Tibial nerve (tissue), 4 donors: Measurements from ENCODE around the gene SUGCT. TPM values are rescaled to one million over a fixed set of nuclear protein-coding genes. Genes with fewer than 3 reads are reported as not detected.
"Not testable (repeated sequence)": the region's sequence is repeated elsewhere in the genome, so short reads cannot be mapped to it uniquely, and the experiment has no call there.

Source experiments
- DNase-seq, 2 donors: peaks; one replicate each; pipeline ENCODE4 v3.0.0-alpha.2; 2019; ENCODE audit warnings: low spot score in 2 of 2
- H3K27ac ChIP-seq, 4 donors: fragments of 200-600 bp; sonication (generic) in 3 of 4; one replicate each; pipeline ENCODE4 v1.5.1; 2017 to 2019; ENCODE audit warnings: mild to moderate bottlenecking in 1 of 4
- H3K27me3 ChIP-seq, 2 donors: fragments of 200-600 bp; sonication (generic) in 1 of 2; one replicate each; pipeline versions ENCODE4 v1.5.1 to v1.6.0; 2017 to 2019
- H3K36me3 ChIP-seq, 3 donors: fragments of 200-600 bp; sonication (generic); one replicate each; pipeline ENCODE4 v1.5.1; 2018 to 2019
- H3K4me1 ChIP-seq, 4 donors: fragments of 200-600 bp; sonication (generic) in 3 of 4; one replicate each; pipeline ENCODE4 v1.5.1; 2017 to 2019
- H3K4me3 ChIP-seq, 4 donors: fragments of 200-600 bp; sonication (generic) in 3 of 4; one replicate each; pipeline ENCODE4 v1.5.1; 2017 to 2019; ENCODE audit warnings: mild to moderate bottlenecking in 1 of 4, moderate library complexity in 1 of 4
- H3K9me3 ChIP-seq, 4 donors: fragments of 200-600 bp; sonication (generic) in 3 of 4; one replicate each; pipeline ENCODE4 v1.5.1; 2017 to 2019
- CTCF ChIP-seq, 5 experiments: fragments of 200-600 bp in 3 of 5; fragments of 450-650 bp in 2 of 5; sonication (generic) in 3 of 5; IDR thresholded peaks; one replicate each; pipeline ENCODE4 v1.5.1; 2016 to 2019; ENCODE audit warnings: antibody characterized with exemption in 5 of 5, mild to moderate bottlenecking in 3 of 5, moderate library complexity in 2 of 5
- EP300 ChIP-seq, 2 donors: sonication (generic); formaldehyde crosslinking; IDR thresholded peaks; one replicate each; pipeline ENCODE4 v1.6.1; 2017; ENCODE audit warnings: antibody characterized with exemption in 2 of 2, mild to moderate bottlenecking in 1 of 2
- POLR2A ChIP-seq, 2 donors: fragments of 450-650 bp; IDR thresholded peaks; one replicate each; pipeline ENCODE4 v1.6.1; 2017; ENCODE audit warnings: antibody characterized with exemption in 2 of 2, mild to moderate bottlenecking in 2 of 2, moderate library complexity in 2 of 2
- WGBS, 2 donors: methylation state at CpG; one replicate each; pipeline ENCODE4 v1.1.5; 2018; 5-methylcytosine and 5-hydroxymethylcytosine counted together
- total RNA-seq, 4 donors: library from RNA; depleted of rRNA; stranded (reverse); fragments of >200 nt; gene quantifications; one replicate each; pipeline ENCODE4 v1.1.0, GENCODE V29; 2016

The SUGCT gene
- total RNA-seq, 4 donors from 2014 or later = 2.7 to 20.8 (median 6.2) TPM

- DNase-seq = no peak
- peaks cover 0 to 5% (median 0%) of the 10 kb centered on the region in 4 donors for H3K4me1 ChIP-seq
- no peak overlapping the region for H3K27ac ChIP-seq
- H3K36me3 ChIP-seq = no peaks in the 10 kb centered on the region
- H3K27me3 ChIP-seq = no peaks in the 10 kb centered on the region
- WGBS, 2 donors = 90 to 93% methylated on average over 5 of the region's 5 CpGs
- TF ChIP-seq CTCF (IDR thresholded peaks at IDR 0.05) (no peak), EP300 (IDR thresholded peaks at IDR 0.05) (no peak), POLR2A (IDR thresholded peaks at IDR 0.05) (no peak)
- H3K9me3 ChIP-seq = no peaks in the 10 kb centered on the region
- H3K4me3 ChIP-seq = no peak overlapping the region
Observed at GRCh38 chr7:40599836-40600235, 465.0 kb downstream of the SUGCT start.

GRCh38 chr7:40602351-40602750, 467.5 kb downstream of the SUGCT start:
- not testable (repeated sequence) for H3K27me3 ChIP-seq, H3K9me3 ChIP-seq, DNase-seq, H3K4me3 ChIP-seq, H3K36me3 ChIP-seq, H3K4me1 ChIP-seq, H3K27ac ChIP-seq
- WGBS, 2 donors = 75 to 95% methylated on average over 2 of the region's 2 CpGs

- H3K9me3 ChIP-seq = no peaks in the 10 kb centered on the region
- H3K4me3 ChIP-seq = no peak overlapping the region
- no peak for TF ChIP-seq POLR2A (IDR thresholded peaks at IDR 0.05)
- peak; percentile 21 to 52 (median 48) for TF ChIP-seq CTCF (IDR thresholded peaks at IDR 0.05)
- peak; percentile 14 to 24 for DNase-seq
- H3K36me3 ChIP-seq = no peaks in the 10 kb centered on the region
- no peaks in the 10 kb centered on the region for H3K4me1 ChIP-seq
- no peak overlapping the region for H3K27ac ChIP-seq
- no peaks in the 10 kb centered on the region for H3K27me3 ChIP-seq
- 25 to 29% methylated on average over 16 to 17 of the region's 17 CpGs for WGBS, 2 donors
Observed at GRCh38 chr7:40604601-40605438, 470.0 kb downstream of the SUGCT start.

- no peaks in the 10 kb centered on the region for H3K9me3 ChIP-seq
- H3K4me1 ChIP-seq = no peaks in the 10 kb centered on the region
- no peak overlapping the region for H3K27ac ChIP-seq
- H3K27me3 ChIP-seq = no peaks in the 10 kb centered on the region
- H3K4me3 ChIP-seq = no peak overlapping the region
- DNase-seq = no peak
- H3K36me3 ChIP-seq = no peaks in the 10 kb centered on the region
- WGBS, 2 donors = 58 to 66% methylated on average over 5 of the region's 5 CpGs
- TF ChIP-seq CTCF (IDR thresholded peaks at IDR 0.05) (no peak), EP300 (IDR thresholded peaks at IDR 0.05) (no peak), POLR2A (IDR thresholded peaks at IDR 0.05) (no peak)
Observed at GRCh38 chr7:40608321-40609075, 473.7 kb downstream of the SUGCT start.

- TF ChIP-seq POLR2A (IDR thresholded peaks at IDR 0.05) (no peak), EP300 (IDR thresholded peaks at IDR 0.05) (no peak), CTCF (IDR thresholded peaks at IDR 0.05) (no peak)
- H3K27ac ChIP-seq = no peak overlapping the region
- no peaks in the 10 kb centered on the region for H3K27me3 ChIP-seq
- no peak overlapping the region for H3K4me3 ChIP-seq
- H3K4me1 ChIP-seq = no peaks in the 10 kb centered on the region
- H3K36me3 ChIP-seq = no peaks in the 10 kb centered on the region
- no peak for DNase-seq
- 79 to 83% methylated on average over 4 of the region's 4 CpGs for WGBS, 2 donors
- H3K9me3 ChIP-seq = no peaks in the 10 kb centered on the region
Observed at GRCh38 chr7:40610461-40610860, 475.7 kb downstream of the SUGCT start.
